HG02642 (cell line): ENCODE measurements around the gene KLHDC7A.
"Not testable (repeated sequence)": the region's sequence is repeated elsewhere in the genome, so short reads cannot be mapped to it uniquely, and the experiment has no call there.

Experiments used
- ATAC-seq: cut with Tn5 transposase; IDR thresholded peaks from one replicate; pipeline ENCODE4 v1.9.1; 2021; ENCODE audit warnings: mild to moderate bottlenecking; ENCODE audit not compliant: unreplicated experiment, poor library complexity

KLHDC7A gene

GRCh38 chr1:18480315-18481189 lies at the start of gene KLHDC7A:
KLHDC7A (plus strand) TSS chr1:18480930; CDS start chr1:18480982, 52 bp downstream.
- ATAC-seq, result no peak

- no peak for ATAC-seq
These were observed 46.7 kb upstream of the KLHDC7A start for GRCh38 chr1:18434041-18434440.

- ATAC-seq, result no peak
These were observed 40.1 kb upstream of the KLHDC7A start for GRCh38 chr1:18440385-18441226.

- ATAC-seq, result no peak
These were observed 36.9 kb upstream of the KLHDC7A start for GRCh38 chr1:18443587-18444520.

GRCh38 chr1:18444563-18444962 lies 36.2 kb upstream of the KLHDC7A start:
- ATAC-seq, result no peak

- ATAC-seq, result no peak
These were observed 34.0 kb upstream of the KLHDC7A start for GRCh38 chr1:18446751-18447150.

- ATAC-seq, result no peak
These were observed 33.1 kb upstream of the KLHDC7A start for GRCh38 chr1:18447509-18448220.

- no peak for ATAC-seq
These were observed 31.8 kb upstream of the KLHDC7A start for GRCh38 chr1:18448889-18449288.

- no peak for ATAC-seq
These were observed 28.2 kb upstream of the KLHDC7A start for GRCh38 chr1:18452550-18452949.

GRCh38 chr1:18458133-18459092 lies 22.3 kb upstream of the KLHDC7A start:
- no peak for ATAC-seq

GRCh38 chr1:18461656-18462055 lies 19.1 kb upstream of the KLHDC7A start:
- ATAC-seq, result no peak

GRCh38 chr1:18462517-18462916 lies 18.2 kb upstream of the KLHDC7A start:
- ATAC-seq, result not testable (repeated sequence)

GRCh38 chr1:18463063-18463462 lies 17.7 kb upstream of the KLHDC7A start:
- no peak for ATAC-seq

GRCh38 chr1:18463984-18464664 lies 16.6 kb upstream of the KLHDC7A start:
- ATAC-seq, result no peak

- ATAC-seq, result no peak
These were observed 16.1 kb upstream of the KLHDC7A start for GRCh38 chr1:18464665-18465050.

GRCh38 chr1:18466676-18467075 lies 14.1 kb upstream of the KLHDC7A start:
- no peak for ATAC-seq

GRCh38 chr1:18468570-18468969 lies 12.2 kb upstream of the KLHDC7A start:
- no peak for ATAC-seq

- no peak for ATAC-seq
These were observed 11.2 kb upstream of the KLHDC7A start for GRCh38 chr1:18469514-18469913.
